ENCODE data around the gene CFAP97. TPM values are rescaled to one million over a fixed set of nuclear protein-coding genes. Genes with fewer than 3 reads are reported as not detected.
A peak's percentile ranks its signal among the peaks of the same experiment; 100 is the strongest.

The CFAP97 gene
- total RNA-seq, 4 donors from 2014 or later: 6.5 to 14.1 (median 10.8) TPM

- Histone ChIP-seq H3K27me3 (no peaks in the 10 kb centered on the region), H3K4me1 (peaks cover 3 to 10% of the 10 kb centered on the region in 2 donors), H3K9me3 (no peaks in the 10 kb centered on the region), H3K4me3 (peak overlapping the region; percentile 81 to 92 (median 90)), H3K27ac (peak overlapping the region; percentile 70 to 90 (median 82)), H3K36me3 (no peaks in the 10 kb centered on the region)
- TF ChIP-seq CTCF (IDR thresholded peaks at IDR 0.05 in 4 of 5, conservative IDR thresholded peaks at IDR 0.05 in 1 of 5): no peak
- TF ChIP-seq POLR2A (IDR thresholded peaks at IDR 0.05): no peak
- ATAC-seq (peak; percentile 43 to 47), DNase-seq (no peak)
- in situ Hi-C loops (cut with MboI; ENCODE audit: low sequenced_read_pairs in 4 of 4) (loop anchor here in 1 of 4 donors (25.0 kb wide), 1 partner anchor 365 kb away; no protein-coding TSS in a partner anchor), intact Hi-C loops (cut with DNase I; ENCODE audit: low total_unique reads) (no loop called here)
These were observed 76.5 kb downstream of the CFAP97 start for GRCh38 chr4:185127021-185127925.

GRCh38 chr4:185124006-185124405 lies 79.8 kb downstream of the CFAP97 start:
- H3K36me3 ChIP-seq: no peaks in the 10 kb centered on the region
- in situ Hi-C loops (cut with MboI; ENCODE audit: low sequenced_read_pairs in 4 of 4) (no loop called here), intact Hi-C loops (cut with DNase I; ENCODE audit: low total_unique reads) (no loop called here)
- TF ChIP-seq CTCF (IDR thresholded peaks at IDR 0.05 in 4 of 5, conservative IDR thresholded peaks at IDR 0.05 in 1 of 5) (no peak), POLR2A (IDR thresholded peaks at IDR 0.05) (no peak)
- ATAC-seq (no peak), DNase-seq (no peak)
- peaks cover 5 to 14% of the 10 kb centered on the region in 2 donors for H3K4me1 ChIP-seq
- H3K27me3 ChIP-seq: no peaks in the 10 kb centered on the region
- no peak overlapping the region for H3K27ac ChIP-seq
- no peak overlapping the region for H3K4me3 ChIP-seq
- no peaks in the 10 kb centered on the region for H3K9me3 ChIP-seq

- DNase-seq (no peak), ATAC-seq (no peak)
- peaks cover 4 to 10% of the 10 kb centered on the region in 2 donors for H3K4me1 ChIP-seq
- intact Hi-C loops (cut with DNase I; ENCODE audit: low total_unique reads): no loop called here
- no peak overlapping the region for H3K4me3 ChIP-seq
- TF ChIP-seq POLR2A (IDR thresholded peaks at IDR 0.05): no peak
- TF ChIP-seq CTCF (IDR thresholded peaks at IDR 0.05 in 4 of 5, conservative IDR thresholded peaks at IDR 0.05 in 1 of 5): no peak
- no peaks in the 10 kb centered on the region for H3K9me3 ChIP-seq
- in situ Hi-C loops (cut with MboI; ENCODE audit: low sequenced_read_pairs in 4 of 4): no loop called here
- no peak overlapping the region for H3K27ac ChIP-seq
- H3K27me3 ChIP-seq: no peaks in the 10 kb centered on the region
- H3K36me3 ChIP-seq: no peaks in the 10 kb centered on the region
These were observed 81.0 kb downstream of the CFAP97 start for GRCh38 chr4:185122681-185123345.

- TF ChIP-seq POLR2A (IDR thresholded peaks at IDR 0.05): no peak
- no peak for TF ChIP-seq CTCF (IDR thresholded peaks at IDR 0.05 in 4 of 5, conservative IDR thresholded peaks at IDR 0.05 in 1 of 5)
- Histone ChIP-seq H3K4me1 (peaks cover 12% of the 10 kb centered on the region in 2 donors), H3K4me3 (no peak overlapping the region), H3K27ac (peak overlapping the region in 1 of 4 donors; percentile 55), H3K9me3 (no peaks in the 10 kb centered on the region), H3K27me3 (no peaks in the 10 kb centered on the region), H3K36me3 (no peaks in the 10 kb centered on the region)
- intact Hi-C loops (cut with DNase I; ENCODE audit: low total_unique reads) (no loop called here), in situ Hi-C loops (cut with MboI; ENCODE audit: low sequenced_read_pairs in 4 of 4) (no loop called here)
- ATAC-seq (no peak), DNase-seq (no peak)
These were observed 83.2 kb downstream of the CFAP97 start for GRCh38 chr4:185120631-185120946.
